NOMO-1 treated with dmso at 0.1 percent for 144 hours (cell line): ENCODE measurements around the gene STK24.
A peak's percentile ranks its signal among the peaks of the same experiment; 100 is the strongest.

Experiments
- DNase-seq: peaks from one replicate; lab custom pipeline; 2025; ENCODE audit not compliant: unreplicated experiment; lab: John Stamatoyannopoulos, UW

Gene STK24

DNA sequence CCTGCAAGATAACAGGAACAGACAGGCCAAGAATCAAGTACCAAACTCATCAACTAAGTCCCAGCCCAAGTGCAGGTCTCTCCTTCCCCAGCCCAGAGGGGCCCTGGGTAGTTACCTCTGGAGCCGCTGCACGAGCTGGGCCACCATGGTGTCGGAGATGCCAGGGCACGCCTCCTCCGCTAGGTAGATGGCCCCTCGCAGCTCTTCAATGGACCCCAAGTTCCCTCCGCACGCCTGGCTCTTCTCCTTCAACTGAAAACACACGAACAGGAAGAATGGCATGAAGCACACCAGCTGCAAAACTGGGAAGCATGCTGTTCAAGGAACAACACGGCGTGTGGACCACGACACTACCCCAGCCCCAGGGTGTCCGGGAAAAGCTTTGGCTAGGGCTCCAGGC is 119.9 kb downstream of the STK24 start:
- no peak for DNase-seq

DNA sequence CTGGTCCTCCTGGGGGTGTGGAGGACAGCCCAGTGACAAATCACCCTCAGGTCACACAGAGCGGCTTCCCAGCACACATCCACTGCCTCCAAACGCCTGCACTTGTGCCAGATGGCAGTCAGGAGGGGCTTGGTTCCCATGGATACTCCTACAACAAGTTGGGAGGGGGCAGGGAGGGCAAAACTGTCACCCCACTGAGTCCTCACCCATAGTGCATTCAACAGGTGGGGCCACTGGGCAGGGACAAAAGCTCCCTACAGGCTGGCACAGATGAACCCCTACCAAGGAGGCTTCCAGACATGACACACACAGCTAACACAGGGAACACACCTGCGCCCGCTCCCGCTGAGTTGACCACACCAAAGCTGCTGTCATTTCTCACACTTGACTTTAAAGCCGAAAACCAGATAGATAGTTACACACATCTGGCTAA is 120.5 kb downstream of the STK24 start:
- no peak for DNase-seq

DNA sequence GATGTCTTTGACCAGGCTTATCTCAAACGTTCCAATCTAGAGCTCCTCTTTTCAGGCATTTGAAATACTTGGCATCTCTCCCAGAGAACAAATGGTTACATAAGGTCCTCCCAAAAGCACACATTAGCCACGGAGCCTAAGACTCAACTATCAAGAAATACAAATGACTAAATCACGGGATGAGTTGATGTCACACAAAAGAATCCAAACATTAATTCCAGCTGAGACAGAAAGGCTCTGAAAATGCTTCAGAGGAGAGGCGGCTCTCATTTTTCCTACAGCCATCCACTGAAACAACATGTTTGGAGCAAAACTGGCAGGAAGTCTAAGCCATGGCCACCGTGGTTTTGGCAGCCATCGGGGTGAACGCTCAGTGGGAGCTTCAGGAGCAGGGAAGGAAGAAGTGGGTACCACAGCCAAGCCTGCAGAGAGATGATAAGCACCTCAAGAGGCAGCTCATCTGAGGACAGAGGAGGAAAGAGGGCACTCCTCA is 122.5 kb downstream of the STK24 start:
- no peak for DNase-seq

DNA sequence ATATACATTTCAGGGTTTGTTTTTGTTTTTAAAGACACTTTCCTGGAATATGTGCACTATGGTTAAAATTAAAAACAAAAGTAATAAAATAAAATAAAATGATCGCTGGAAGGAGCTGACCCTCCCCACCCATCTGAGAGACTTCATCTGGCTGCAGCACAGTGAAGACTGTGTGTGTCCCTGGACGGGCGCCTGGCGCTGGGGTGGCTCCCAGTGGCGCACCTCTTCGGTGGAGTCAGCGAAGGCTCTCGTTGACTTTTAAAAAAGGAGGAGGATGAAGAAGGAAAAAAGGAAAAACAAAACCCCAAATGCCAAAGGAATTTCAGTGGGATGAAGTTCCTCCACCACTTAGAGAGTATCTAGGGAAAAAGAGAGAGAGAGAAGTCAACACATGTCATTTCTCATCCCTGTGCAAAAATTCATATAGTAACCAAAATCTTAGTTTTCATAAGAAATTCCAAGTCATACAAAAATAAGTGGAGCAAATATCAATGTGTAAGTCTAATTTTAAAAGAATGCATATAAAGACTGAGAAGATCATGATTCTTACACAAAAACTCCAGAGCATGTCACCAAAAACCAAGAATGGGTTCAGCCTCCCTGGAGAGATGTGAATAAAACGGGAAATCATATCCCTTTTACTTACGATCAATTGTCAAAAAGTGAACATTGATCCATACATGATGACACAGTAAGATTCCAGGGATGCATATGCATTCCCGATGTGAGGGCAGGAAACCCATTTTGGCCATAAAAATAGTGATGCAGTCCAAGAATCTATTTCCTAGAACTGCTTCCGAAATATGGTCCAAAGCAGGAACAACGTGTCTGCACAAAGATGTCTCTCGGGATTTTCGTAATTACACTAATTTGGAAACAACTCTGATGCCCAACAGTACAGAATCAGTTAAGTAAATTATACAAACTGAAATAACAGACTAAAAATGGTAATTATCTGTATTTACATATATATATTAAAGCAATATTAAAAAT is 123.8 kb downstream of the STK24 start:
- DNase-seq = no peak

DNA sequence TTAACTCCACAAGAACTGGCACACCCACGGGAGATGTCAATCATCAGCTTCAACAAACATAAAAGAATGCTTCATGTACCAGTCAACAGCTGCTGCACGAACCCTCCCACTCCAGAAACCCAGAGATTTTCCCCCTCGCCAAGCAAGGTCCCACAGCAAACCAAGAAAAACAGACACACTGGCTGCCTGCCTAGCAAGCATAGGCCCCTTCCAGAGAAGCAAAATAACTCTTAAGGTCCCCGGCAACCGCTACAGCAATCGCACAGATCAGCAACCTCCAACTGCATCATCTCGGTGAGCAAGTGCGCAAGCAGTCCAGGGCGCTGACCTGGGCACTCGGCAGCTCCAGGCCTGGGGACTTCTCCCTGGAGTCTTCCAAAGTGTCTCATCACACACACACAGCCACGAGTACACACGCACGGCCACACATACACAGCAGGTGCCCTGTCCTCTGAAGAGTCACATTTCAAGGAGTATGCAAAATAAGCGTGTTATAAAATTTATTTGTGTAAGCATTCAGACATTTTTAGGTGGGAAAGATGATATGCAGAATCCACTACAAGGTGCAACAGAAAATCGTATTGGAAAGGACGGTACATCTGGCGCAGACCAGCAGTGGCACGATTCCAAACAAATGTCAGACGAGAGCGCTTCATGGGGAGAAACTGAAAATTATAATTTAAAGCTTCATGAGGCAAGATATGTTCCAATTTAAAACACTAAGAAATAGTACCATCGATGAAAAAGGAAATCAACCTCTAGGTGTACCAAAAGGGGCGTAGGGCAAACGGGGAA is 125.0 kb downstream of the STK24 start:
- no peak for DNase-seq

DNA sequence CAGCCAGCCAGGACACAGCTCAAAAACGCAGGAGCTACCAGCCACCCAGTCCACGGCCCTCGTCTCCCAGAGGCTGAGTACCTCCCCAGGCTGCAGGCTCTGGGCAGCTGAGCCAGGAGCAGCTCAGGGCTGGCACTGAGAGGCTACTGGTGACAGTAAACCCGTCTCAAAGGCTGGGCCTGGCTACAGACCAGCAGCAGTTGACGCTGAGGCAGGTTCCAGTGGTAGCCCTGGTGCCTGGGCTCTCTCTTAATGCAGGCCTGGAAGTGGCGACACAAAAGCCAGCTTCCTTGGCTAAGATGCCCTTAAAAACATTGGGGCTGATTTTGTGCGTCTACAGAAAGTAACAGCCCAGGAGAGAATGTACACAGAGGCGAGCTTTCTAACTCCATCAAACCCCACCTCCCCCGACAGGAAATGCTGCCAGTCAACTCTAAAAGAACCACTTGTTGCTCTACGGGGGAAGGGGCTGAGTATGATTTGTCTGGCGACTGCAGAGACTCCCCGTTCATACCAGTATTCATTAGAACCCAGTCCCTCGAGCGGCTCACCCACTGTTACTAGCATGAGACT is 126.3 kb downstream of the STK24 start:
- DNase-seq = no peak

DNA sequence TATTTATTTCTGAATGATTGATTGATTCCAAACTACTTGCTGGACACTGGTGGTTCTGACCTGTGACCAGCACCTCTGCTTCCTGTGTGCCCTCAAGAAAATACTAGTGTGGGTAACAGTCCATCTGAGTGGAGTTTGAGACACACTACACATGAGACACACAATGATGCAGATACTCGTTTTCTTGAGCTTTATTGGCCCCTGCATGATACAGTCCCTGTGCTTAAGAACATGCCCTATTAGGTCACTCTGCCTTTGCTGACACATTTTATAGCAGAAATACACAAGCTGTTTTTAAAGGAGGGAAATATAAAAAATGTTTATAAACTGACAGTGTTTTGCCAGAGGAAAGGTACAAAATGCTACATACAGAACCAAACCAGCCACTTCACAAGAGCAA is 126.9 kb downstream of the STK24 start:
- no peak for DNase-seq

DNA sequence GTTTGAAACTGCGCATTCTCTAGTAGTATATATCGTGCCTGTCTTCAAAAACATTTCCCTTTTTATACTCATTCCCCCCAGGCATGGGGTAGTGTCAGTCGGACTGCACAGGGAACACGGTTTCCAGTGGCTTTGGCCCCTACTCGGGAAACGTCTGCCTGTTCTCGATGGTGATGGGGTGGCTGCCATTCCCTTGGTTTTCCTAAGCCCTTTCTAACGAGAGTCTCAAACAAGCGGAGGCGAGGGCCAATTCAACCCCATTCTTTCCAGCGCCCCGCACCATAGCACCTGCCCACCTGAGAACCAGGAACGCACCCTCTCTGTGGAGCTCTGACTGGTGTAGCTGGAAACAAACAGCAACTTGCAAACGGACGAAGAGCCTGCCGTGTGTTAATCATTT is 127.6 kb downstream of the STK24 start:
- no peak for DNase-seq

DNA sequence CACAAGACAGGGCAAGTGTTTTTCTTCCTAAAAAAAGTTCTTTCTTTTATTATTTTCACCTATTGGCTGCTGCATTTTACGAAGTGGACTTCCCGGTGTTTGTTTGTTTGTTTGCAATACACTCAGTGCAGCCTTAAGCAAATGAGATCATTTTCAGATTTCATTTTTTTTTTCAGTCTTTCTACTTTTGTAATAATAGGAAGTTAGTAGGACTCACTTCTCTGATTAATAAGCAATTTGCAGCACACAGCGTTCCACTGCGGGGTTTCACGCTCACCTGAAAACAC is 128.3 kb downstream of the STK24 start:
- no peak for DNase-seq

DNA sequence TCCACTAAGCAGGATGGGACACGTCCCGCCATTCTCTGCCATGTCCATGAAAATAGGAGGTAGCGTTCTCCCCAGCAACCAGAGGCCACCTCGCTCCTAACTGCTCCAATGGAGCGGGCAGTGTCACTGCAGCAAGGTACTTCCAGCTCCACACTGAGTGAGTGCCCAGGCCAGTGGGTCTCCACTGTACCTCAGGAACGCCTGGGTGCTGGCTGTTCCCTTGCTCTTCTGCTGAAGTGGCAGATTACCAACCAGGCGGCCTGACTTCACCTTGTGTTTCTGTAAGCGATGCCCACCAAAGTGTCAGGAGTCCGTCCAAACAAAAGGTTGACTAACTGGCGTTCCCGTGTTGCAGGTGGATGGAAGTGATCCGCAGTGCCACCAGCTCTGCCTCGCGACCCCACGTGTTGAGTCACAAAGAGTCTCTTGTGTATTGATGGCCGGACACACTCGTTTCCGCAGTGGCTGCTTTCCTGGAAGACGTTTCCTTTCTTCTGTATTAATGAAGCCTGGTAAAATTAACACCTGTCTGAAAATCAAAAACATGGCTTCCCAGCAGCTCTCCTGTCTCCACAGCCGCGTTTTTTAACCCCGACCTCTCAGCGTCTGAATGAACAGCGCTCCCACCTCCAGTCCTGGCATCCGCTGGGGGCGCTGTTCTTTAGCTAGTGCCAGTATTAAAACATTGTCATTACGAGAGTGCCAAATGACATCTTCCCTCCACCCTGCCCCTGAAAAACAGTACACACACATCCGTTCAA is 128.8 kb downstream of the STK24 start:
- no peak for DNase-seq

DNA sequence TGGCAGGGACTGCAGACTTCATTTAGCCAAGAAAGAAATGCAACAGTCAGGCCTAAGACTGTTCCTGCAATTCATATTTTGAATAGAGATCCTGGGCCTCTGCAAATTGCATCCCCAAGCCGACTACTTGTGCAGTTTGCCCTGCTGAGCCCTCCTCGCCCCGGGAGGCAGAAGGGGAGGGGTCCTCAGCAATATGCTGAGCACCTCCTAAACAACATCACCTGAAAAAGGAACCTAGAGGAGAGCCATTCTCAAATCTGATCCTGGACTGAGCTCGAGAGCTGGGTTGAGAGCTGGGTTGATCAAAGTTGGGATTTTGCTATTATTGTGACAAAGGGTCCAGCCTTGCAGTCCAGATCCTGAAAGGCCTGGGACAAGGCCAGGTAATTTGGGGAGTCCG is 129.8 kb downstream of the STK24 start:
- no peak for DNase-seq

DNA sequence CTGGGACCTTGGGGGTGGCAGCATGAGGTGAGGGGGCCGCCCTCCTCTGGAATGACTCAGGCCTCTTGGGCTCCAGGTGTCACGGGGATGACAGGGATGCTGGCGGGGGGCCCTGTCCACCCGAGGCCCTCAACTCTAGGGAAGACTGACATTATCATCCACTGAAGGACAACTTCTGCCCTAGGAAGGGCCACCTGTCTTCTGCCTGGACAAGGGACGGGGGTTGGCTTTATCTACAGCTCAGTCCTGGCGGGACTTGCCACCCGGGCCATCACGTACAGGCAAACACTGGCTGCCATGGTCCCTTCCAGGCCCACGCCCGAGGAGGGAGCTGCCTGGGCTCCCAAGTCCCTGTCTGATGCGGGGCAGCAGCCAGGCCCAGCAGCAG is 130.7 kb downstream of the STK24 start:
- no peak for DNase-seq

DNA sequence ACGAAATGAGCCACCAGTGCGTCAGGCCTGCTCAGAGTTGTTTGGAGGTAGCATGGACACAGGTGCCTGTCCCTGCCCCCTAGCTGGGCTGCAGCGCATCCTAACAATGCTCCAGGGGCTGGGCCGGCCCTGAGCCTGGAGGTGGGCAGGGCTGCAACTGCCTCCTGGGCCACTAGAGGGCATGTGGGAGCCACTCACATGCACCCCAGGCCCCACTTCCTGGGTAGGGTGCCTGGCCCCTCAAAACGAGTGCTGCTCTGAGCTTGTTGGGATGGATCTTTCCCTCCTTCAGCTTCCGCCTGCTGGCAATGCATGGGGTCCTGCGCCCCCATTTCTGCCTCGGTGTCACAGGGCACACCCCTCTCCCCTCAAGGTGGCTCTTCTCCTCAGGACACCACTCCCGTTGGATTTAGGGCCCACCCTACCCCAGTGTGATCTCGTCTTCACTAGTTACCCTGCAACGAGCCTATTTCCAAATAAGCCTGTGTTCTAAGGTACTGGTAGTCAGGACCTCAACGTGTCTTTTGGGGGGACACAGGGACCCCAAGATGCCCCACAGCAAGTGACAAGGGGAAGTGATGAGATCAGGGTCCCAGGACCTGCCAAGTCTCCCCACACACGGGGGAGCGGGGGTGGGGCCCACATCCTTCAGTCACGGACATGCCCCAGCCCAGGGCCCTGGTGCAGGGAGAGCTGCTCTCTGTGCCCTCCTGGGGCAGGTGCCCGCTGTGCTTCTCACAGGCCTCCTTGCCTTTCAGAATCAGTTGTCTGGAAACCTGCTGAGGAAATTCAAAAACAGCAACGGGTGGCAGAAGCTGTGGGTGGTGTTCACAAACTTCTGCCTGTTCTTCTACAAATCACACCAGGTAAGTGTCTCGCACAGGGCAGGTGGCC is 131.3 kb downstream of the STK24 start:
- DNase-seq = peak; percentile 38

DNA sequence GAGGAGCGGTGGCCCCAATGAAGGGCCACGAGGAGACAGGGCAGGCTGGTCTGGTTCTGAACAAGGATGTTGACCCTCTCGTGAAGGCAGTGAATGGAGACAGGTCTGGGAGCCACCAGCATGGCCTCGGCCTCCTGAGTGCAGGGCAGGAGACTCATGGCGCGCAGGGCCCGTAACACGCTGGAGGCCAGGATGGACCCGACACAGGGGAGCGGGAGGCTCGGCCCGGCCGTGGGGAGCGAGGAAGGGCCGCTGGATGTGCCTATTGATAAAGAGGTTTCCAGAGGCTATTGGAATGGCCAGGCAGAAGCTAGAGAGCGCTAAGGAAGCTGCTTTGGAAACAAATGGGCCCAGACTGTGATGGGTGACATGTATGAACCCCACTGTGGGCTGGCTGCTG is 132.5 kb downstream of the STK24 start:
- no peak for DNase-seq

DNA sequence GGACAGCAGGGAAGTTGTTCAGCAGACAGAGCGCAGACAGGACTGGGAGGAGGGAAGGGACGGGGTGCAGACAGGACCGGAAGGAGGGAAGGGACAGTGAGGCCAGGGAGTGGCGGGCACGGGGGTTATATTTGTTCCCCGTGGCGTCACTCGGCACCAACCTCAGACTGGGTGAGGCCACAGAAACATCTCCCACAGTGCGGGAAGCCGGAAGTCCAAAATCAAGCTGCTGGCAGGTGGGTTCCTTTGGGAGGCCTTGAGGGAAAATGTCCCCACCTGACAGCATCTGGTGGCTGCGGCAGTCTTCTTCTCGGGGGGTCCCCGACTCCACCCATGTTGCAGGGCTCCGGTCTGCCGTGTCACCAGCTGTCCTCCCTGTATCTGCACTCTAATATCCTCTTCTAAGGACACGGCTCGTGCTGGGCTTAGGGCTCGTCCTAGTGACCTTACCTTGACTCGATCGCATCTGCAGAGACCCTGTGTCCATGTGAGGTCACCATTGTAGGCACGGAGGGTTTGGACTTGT is 133.0 kb downstream of the STK24 start:
- no peak for DNase-seq

DNA sequence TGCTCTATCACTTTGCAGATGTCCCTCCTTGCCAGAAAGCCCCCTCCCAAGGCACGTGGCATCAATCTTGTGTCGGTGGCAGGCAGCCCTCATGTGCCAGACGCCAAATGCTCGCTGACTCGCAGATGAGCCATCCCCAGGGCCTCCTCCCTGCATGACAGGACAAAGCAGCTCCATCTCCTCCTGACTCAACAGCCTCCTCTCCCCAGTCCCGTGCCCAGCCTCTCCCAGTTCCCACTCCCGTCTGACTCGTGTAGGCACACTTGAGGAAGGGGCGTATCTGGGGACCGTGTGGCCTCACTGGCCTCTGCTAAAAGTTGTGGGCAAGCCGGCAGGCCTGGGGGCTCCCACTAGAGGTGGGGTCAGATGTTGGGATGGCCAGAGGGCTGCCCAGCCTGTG is 133.6 kb downstream of the STK24 start:
- no peak for DNase-seq

DNA sequence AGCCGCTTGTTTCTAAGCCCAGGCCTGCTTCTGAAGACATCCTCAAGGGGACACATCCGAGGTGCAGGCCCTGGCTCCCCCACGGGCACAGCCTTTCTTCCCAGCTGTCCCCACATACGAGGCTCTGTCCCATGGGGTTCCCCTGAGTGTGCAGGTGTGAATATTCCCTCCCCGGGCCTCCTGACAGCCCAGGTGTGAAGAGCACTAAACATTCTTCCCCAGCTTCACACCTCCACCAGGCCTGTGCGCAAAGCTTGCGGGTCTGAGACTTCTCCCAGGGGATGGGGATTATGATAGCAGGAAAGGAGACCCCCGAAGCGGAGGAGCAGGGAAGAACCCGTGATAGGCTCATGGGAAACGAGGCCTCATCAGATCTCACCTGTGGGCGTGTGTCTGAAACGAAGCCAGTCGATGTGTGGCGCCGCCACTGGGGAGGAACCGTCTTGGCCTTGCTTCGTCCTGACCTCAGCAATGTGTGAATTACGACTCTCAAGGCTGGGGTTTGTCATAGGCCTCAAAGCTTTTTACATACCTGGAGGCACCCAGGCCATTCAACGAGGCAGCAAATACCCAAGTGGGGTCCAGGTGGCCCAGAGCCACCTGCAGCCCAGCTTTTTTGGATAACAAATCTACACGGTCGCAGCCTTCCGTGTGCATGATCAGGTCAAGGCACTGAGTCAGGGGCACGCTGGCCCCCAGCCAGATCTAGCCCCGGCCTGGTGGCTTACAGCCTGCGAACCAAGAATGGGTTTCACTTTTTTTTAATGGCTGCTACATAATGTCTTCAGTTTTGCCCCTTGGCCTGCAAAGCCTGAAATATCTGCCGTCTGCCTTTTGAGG is 134.3 kb downstream of the STK24 start:
- no peak for DNase-seq

DNA sequence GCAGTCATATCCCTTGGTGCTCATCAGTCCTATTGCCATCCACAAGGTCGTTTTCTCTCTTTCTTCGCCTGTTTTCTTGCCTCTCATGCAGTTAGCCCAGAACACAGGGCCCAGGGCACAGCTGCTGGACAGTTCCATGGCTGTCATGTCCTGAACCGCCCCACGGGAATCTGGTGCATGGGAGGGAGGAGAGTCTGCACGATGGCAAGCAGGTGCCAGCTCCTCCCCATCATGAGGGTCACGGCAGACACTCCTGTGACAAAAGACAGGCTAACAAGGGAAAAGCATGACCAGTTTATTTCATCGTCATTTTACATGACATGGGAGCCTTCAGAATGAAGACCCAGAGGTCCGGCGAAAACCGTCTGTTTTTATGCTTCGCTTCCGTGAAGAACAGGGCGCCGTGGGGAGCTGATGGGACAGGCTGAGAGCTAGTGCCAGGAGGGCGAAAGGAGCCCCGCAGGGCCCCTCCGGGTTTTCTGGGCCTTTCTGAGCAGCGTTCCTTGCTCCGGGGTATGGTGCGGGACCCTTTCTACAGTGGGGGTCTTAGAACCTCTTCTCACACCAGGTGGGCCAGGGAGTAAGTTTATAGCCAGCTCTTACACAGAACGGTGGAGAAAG is 135.7 kb downstream of the STK24 start:
- DNase-seq = no peak
